SIG-M5 treated with dmso at 0.1 percent for 504 hours (cell line): ENCODE data around the gene PRPF4.
"Not testable (repeated sequence)": the region's sequence is repeated elsewhere in the genome, so short reads cannot be mapped to it uniquely, and the experiment has no call there.

Experiments
- DNase-seq: peaks from one replicate; lab custom pipeline; 2025; ENCODE audit not compliant: unreplicated experiment; lab: John Stamatoyannopoulos, UW

PRPF4 gene

DNA sequence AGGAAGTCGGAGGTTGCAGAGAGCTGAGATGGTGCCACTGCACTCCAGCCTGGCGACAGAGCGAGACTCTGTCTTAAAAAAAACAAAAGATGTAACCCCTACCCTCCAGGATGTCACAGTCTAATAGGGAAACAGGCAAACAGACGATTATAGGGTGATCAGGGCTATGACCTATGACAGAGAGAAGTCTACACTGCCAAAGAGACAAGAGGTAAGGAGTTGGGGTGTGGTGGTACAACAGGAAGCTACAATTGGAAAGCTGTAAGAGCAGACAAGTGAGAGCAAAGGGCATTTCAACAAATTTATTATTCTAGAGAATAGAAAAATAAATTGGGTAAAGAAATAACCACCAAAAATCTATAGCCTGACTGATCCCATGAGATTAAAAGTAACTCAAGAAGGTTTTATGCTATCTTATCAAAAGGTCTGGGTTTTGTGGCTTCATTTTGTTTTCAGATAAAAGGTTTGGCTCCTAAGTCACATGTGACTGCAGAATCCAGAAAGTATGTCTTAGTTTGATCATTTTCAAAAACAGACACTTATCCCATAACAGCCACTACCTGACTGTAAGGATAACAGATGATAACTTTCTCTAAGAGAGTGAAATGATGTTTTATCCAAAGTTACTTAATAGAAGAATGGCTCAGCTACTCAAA is 7.4 kb upstream of the PRPF4 start:
- DNase-seq: no peak

DNA sequence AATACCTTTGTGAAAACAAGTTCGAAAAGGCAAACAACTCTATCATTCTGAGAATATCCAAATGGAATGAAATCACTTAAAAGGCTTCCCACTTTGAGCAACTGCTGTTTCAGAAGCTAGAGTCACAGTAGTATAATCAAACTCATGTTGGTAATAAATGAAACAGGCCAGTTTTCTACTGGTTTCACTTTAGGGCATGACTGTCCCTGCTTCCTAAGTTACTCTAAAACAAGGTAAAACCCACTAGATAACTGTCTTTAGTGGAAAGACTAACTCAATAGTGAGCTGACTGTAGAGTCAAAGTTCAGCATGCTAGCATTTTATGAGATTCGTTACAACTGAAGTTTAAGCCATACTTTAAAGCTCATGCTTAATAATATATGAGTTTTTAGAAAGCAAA is 6.1 kb upstream of the PRPF4 start:
- DNase-seq: no peak

DNA sequence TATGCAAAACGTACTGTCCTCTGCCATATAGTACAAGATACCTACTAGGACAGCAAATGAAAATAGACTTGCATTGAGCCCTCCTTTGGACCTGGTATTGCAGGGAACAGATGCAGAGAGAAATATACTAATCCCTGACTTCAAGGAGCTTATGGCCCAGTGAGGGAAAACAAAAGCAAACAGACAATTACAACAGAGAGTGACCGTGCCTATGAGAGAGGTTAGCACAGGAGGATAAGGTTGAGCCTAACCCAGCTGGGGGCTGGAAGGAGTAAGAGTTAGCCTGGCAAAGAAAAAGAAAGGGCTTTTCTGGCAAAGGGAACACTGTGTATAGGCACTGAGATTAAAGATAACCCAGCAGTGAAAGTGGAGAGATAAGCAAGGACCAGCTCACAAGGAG is 5.6 kb upstream of the PRPF4 start:
- DNase-seq: no peak

DNA sequence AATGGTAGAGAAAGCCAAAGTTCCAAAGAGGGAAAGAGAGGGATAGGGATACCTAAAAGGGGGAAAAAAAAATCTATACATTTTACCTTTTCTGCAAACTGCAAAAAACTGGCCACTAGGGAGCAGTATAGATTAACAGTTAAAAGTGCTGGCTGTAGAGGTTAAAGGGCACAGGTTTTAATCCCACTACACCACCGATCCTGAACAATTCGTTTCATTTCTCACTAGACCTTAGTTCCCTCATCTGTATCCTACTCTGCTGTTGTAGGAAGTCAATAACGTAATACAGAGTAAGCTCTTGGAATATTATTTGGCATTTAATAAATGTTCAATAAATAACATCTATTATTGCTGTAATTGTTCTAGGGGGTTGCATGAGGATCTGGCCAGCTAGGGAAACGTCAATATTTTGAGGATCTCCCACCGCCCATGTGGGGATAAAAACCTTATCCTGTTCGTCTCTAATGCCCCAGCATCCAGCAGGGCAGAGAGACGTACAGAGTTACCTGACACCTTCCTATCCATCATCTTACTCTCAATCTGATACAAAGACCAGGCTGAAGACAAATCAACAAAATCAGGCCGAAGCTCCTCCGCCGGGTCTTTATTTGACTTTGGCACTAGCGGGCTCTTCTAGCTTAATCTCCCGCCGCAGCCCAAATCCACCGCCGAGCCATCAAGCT is 843 bp upstream of the PRPF4 start:
- peak; percentile 74 for DNase-seq

DNA sequence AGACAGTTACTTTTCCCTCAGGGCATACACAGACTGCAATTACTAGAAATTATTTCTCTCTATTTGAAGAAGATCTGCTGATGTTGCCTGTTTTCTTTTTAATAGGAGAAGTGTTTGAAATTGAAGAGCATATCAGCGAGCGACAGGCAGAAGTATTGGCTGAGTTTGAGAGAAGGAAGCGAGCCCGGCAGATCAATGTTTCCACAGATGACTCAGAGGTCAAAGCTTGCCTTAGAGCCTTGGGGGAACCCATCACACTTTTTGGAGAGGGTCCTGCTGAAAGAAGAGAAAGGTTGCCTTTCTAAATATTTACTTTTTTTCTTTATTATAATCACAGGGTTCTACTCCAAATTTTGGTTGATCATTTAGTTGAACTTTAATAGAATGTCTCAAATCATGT is 3.4 kb downstream of the PRPF4 start:
- no peak for DNase-seq

DNA sequence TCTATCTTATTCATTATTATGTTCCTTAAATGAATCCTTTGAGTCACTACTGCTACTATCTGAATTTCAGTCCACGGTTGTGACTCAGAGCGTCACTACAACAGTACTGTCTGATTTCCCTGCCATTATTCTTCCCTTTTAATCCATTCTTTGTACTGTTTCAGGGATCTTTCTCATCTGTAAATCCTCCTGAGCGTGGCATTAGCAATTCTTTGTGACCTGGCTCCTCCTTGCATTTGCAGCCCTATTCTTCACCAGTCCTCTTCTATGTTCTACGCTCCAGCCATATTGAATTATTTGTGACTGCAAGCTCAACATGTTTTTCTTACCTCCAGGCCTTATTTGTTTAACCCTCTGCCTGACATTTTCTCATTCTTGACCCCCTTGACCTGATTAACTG is 5.9 kb downstream of the PRPF4 start:
- DNase-seq: no peak

DNA sequence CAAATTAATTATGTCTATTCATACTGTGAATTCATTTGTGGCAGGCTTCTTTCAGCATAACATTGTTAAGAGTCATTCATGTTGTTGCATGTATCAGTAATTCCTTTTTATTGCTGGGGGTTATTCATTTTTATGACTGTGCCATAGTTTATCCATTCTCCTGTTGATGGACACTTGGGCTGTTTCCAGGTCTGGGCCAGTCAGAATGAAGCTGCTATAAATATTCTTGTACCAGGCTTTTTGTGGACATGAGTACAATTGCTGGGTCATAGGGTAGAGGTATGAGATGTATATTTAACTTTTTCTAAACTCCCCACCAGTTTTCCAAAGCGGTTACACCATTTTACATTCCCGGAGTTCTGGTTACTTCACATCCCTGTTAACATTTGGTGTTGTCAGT is 13.6 kb downstream of the PRPF4 start:
- DNase-seq: no peak

DNA sequence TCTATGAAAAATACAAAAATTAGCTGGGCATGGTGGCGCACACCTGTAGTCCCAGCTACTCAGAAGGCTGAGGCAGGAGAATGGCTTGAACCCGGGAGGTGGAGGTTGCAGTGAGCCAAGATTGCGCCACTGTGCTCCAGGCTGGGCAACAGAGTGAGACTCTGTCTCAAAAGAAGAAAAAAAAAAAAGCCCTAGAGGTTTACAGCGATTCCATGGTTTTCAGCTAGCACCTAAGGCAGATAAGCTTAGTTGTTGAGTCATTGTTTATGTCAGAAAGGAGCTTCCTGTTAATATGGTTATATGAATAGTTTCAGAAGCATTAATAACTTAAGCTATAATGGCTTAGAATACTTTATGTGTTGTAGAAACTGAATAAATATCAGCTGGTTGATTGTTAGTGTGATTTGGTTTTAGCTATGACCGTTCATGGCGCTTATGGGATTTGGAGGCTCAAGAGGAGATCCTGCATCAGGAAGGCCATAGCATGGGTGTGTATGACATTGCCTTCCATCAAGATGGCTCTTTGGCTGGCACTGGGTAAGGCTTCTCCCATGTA is 14.7 kb downstream of the PRPF4 start:
- no peak for DNase-seq

DNA sequence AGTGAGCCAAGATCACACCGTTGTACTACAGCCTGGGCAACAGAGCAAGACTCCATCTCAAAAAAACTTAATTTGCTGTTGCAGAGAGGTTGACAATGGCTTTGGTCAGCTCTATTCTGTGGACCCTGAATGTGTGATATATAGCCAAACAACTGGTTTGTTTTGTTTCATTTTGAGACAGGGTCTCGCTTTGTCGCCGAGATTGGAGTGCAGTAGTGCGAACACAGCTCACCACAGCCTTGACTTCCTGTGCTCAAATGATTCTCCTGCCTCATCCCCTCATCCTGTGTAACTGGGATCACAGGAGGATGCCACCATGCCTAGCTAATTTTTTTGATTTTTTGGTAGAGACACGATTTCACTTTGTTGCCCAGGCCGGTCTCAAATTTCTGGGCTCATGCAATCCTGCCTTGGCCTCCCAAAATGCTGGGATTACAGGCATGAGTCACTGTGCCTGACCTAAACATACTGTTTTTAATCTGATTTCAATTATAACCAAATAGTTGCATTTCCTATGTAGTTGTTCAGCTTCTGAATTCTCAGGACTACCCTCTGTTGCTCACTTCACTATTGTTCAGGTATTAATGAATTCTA is 17.9 kb downstream of the PRPF4 start:
- no peak for DNase-seq

DNA sequence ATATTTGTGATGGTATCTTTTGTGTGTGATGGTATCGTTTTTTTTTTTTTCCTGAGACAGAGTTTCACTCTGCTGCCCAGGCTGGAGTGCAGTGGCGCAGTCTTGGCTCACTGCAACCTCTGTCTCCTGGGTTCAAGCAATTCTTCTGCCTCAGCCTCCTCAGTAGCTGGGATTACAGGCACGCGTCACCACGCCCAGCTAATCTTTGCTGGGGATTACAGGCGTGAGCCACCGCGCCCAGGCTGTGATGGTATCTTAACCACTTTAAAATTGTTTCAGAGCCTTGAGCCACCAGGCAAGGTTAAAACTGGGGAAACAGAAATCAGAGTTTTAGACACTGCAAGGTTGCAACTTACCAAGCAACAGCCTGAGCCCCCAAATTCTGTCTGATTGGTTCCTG is 20.8 kb downstream of the PRPF4 start:
- DNase-seq: not testable (repeated sequence)

DNA sequence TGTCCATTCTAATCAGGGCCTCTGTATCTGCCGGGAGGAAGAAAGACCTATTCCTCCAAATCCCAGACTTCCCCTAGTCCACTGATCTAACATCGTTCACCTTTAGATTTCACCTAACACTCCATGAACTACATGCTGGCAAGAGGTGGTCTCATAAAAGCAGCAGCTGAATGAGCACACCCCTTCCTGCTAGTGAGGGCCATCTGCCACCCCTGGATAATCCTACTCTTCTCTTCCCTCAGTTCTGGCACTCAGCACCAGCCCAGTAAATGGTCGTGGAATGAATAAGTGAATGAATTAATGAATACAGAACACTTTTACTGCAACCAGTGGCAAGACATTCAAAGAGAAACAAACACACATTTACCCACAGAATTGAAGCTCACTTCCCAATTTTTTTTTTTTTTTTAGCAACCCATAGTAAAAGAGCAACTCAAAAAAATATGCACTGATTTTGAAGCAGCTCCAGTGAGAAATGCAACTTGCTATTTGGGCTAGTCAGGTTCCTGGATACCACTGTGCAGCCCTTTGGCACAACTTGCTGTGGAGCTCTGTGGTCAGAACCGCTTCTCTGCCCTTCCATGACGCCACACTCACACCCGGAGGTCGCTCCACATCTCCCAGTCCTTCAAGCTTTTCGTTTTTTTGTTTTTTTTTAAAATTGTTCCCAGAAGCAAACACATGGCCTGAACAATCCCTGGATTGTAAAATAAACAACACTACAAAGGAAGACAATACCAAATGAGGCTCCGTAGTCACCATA is 21.5 kb downstream of the PRPF4 start:
- no peak for DNase-seq

DNA sequence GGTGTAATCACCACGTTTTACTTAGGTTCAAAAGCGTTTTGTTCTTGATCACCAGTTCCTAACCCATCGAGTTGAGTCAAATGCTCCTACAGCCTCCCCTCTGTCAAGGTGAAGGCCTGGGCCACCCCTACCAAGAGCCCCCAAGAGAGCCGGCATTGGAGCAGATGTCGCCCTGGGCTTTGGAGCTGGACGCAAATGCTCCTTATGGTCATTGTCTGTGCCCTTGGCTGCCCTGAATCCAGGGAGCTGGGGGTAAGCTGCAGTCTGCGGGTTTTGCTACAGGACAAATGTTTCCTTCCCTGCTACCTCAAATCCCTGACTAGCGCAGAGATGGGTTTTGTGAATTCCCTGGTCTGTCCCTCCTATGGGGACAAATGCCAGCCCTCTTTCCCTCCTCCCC is 22.9 kb downstream of the PRPF4 start:
- DNase-seq: no peak

DNA sequence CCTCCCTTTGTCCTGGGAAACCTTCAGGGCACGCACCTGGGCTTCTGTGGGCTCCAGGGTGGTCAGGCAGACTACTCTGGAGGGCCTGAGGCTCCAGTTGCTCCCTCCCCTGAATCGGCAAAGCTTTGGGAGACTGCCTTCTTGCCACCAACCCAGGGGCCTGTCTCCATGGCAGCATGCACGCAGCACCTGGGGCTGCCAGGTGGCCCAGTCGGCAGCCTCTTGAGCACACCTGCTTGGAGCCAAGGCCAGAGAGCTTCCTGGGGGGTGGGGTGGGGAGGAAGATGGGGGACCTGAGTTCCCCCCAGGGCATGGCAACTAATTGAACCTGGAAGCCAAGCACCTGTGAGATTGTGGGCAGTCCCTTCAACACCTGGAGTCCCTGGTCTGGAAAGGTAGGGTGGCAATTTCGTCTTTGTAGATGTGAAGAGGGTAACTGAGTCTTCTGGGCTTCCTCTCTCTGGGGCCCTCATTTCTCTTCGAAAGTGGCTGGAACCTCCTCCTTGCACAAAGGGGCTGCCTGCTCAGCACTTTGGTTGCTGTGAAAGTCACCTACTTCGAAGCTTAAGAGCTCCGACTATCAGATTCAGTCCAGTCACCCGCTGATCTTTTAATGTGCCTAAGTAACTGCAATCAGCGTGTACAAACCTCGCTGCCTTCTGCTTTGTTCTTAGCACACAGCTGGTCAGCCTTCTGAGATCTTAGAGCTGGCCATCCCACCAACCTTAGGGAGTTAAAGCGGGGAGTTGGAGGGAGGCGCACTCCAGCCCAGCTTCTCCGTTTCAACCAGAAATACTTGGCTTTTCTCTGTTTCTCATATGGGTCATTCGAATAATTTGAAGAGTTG is 23.7 kb downstream of the PRPF4 start:
- no peak for DNase-seq

DNA sequence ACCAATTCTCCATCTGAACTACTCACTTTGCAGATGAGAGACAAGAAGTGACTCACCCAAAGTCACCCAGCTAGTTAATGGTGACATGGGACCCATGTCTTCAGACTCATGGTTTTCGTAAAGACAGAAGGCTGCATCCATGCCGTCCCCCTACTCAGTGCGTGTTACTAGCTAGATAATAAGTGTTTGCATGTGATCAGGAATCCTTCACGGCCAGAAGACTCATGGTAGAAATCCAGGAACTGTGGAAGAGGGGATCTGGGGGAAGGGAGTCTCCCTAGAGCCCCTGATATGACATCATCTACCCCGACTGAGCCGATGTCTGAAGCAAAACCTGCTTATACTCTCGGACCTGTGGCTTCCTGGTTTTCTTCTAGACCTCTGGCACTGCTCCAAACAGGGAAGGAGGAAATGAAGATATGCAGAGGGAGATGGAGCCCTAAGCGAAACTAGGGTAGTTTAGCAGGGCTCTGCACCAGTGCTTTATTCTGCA is 24.4 kb downstream of the PRPF4 start:
- peak; percentile 69 for DNase-seq

DNA sequence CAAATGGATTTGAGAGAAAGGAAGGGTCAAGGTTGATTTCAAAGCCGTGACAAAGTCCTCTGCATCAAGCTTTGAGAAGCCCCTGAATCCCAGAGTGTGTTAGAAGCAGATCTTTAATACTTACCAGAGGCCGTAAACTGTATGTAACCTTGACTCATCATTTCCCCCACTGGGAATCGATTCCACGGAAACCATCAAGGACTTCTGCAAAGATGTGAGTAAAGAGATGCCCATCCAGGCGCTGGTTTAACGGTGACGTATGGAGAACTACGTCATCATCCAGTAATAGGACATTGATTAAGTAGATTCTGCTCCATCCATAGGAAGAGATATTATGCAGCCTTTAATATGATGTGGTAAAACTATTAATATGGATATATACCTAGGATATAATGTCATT is 26.1 kb downstream of the PRPF4 start:
- no peak for DNase-seq

DNA sequence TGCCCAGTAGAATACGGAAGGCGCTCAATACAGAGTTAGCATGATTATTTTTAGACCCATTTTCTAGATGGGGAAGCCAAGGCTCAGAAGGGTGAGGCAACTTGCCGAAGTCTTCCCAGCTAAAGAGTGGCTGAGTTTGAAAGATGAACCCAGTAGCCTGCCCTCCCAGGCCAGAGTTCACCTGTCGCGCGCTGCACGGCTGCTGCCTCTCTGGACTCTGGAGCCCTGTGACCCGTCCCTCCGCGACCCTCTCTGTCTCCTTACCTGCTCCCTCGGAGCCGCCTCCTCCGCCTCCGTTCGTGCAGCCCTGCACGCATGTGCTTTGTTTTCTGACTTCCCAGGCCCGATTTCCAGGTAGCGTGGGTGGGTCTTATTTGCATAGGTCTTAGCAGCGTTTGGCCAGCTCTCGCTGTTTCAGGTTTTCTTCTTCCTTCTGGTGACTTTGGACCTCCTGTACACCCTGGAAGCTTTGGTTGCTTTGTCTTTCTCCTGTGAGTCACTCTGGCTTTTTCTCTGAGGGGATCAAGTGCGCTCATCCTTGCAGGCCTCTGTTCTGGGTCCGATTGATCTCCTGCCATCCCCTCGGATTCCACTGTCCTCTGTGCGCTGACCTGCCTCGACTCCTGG is 27.4 kb downstream of the PRPF4 start, which contains the start of gene RNF183:
Gene RNF183 (minus strand): TSS at position 585 of the 627 bp plus-strand sequence. CDS start 5,192 bp downstream, outside the sequence.
- no peak for DNase-seq

DNA sequence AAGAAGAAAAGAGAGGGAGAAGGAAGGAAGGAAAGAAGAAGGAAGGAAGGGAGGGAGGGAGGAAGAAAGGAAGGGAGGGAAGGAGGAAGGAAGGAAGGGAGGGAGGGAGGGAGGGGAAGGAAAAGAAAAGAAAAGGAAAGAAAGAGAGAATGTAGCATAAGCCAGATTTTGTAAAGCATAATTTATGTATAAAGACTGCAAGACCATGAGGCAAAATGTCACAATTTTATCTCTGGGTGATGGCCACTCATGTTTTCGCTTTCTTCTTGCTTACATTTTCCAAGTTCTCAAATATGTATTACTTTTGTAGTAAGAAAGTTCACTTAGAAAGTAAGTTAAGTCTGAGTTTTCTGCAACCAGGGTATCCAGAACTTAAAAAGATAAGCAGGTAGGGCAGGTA is 31.1 kb downstream of the PRPF4 start:
- DNase-seq: no peak

DNA sequence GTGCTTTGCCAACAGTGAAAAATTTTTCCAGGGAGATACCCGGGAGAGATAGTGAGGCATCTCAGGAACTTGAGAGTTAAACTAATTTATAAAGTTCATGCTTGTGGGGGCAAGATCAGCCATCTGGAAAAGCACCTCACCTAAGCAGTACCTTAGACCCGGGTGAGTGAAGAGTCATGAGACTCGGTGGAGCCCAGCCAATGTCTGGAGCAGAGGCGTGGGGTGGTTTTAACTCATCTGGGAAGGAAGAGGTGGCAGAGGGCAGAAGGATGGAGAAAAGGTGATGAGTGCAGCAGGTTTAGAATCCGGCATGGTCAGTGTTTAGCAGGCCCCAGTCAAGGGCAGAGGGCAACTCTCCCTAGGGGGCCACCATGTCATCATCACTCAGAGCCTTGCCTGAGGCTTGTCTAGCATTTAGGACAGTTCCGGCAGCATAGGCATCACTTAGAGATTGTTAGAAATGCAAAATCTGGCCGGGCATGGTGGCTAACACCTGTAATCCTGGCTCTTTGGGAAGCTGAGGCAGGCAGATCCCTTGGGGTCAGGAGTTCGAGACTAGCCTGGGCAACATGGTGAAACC is 32.0 kb downstream of the PRPF4 start:
- DNase-seq: no peak

DNA sequence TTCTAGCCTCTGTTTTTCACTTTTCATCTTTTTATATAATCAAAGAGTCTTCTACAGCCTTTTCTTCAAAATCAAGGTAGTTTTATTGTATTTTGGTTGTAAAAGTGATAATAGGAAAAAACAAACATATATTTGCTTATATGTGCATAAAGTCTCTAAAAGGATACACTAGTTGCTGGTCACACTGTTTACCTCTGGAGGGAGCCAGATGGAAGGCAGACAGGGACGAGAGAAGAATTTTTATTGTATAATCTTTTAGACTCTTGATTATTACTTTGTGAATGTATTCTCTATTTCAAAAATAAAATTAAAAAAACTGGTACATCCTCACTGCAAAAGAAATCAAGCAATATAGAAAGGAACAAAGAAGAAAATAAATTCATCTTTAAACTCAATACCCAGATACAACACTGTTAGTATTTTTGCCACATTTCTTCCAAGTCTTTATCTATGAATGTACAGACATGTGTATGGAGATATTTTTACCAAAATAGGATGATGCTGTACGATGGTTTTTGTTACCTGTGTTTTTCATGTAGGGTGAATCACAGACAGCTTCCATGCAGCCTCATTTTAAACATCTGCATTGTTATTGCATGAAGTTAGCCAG is 33.9 kb downstream of the PRPF4 start:
- DNase-seq: peak; percentile 50
